GM21390 (cell line): ENCODE data around the gene HS1BP3.

ENCODE experiments used
- ATAC-seq: cut with Tn5 transposase; IDR thresholded peaks from one replicate; pipeline ENCODE4 v1.9.1; 2021; ENCODE audit not compliant: unreplicated experiment

HS1BP3 gene

GRCh38 chr2:20647211-20647610 is 3.7 kb downstream of the HS1BP3 start:
- ATAC-seq = no peak

- ATAC-seq = no peak
Measured at GRCh38 chr2:20646446-20646845, 4.5 kb downstream of the HS1BP3 start.

- ATAC-seq = no peak
Measured at GRCh38 chr2:20645761-20646160, 5.1 kb downstream of the HS1BP3 start.

- ATAC-seq = no peak
Measured at GRCh38 chr2:20645301-20645701, 5.6 kb downstream of the HS1BP3 start.

- ATAC-seq = no peak
Measured at GRCh38 chr2:20643826-20644225, 7.1 kb downstream of the HS1BP3 start.

- ATAC-seq = no peak
Measured at GRCh38 chr2:20643060-20643459, 7.8 kb downstream of the HS1BP3 start.

GRCh38 chr2:20642055-20642971 is 8.6 kb downstream of the HS1BP3 start:
- peak; percentile 97 for ATAC-seq

- no peak for ATAC-seq
Measured at GRCh38 chr2:20641123-20641985, 9.5 kb downstream of the HS1BP3 start.

- no peak for ATAC-seq
Measured at GRCh38 chr2:20640411-20641122, 10.3 kb downstream of the HS1BP3 start.

- no peak for ATAC-seq
Measured at GRCh38 chr2:20638646-20639430, 12.1 kb downstream of the HS1BP3 start.

GRCh38 chr2:20638014-20638413 is 12.9 kb downstream of the HS1BP3 start:
- no peak for ATAC-seq

GRCh38 chr2:20637147-20637546 is 13.8 kb downstream of the HS1BP3 start:
- no peak for ATAC-seq

- peak; percentile 94 for ATAC-seq
Measured at GRCh38 chr2:20635675-20636584, 15.0 kb downstream of the HS1BP3 start.

- no peak for ATAC-seq
Measured at GRCh38 chr2:20635113-20635510, 15.8 kb downstream of the HS1BP3 start.

GRCh38 chr2:20634507-20635112 is 16.3 kb downstream of the HS1BP3 start:
- ATAC-seq = no peak

GRCh38 chr2:20633794-20634506 is 16.9 kb downstream of the HS1BP3 start:
- no peak for ATAC-seq

GRCh38 chr2:20633001-20633400 is 17.9 kb downstream of the HS1BP3 start:
- ATAC-seq = no peak

- no peak for ATAC-seq
Measured at GRCh38 chr2:20632446-20632990, 18.4 kb downstream of the HS1BP3 start.
